ENCODE results near the gene KLC3.
"Not testable (repeated sequence)": the region's sequence is repeated elsewhere in the genome, so short reads cannot be mapped to it uniquely, and the experiment has no call there.

Gene KLC3

DNA sequence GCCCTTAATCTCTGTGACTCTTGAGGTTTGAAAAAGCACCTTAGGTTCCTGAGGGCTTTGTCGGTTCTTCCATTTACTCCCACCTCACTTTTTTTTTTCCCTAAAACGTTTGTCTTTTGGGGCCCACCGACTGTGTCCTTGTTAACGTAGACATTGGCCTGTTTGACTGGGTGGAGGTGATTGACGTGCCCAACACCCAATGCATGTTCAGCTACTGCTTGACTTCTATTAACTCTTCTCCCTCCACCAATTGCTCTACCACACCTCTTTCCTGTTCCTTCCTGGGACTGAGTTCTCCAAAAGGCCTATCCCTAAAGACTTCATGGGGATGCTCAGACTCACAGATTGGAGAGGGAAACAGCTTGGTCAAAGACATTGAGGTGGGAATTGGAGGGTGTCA is 35.1 kb upstream of the KLC3 start:
- no peak for TF ChIP-seq CTCF (conservative IDR thresholded peaks at IDR 0.05; ENCODE audit: low read depth, low read length)
- H3K4me3 ChIP-seq (ENCODE audit: low read length) = no peak overlapping the region
- no peak for DNase-seq (ENCODE audit: low read depth)

GRCh38 chr19:45306040-45306439 is 34.5 kb upstream of the KLC3 start:
- no peak for TF ChIP-seq CTCF (conservative IDR thresholded peaks at IDR 0.05; ENCODE audit: low read depth, low read length)
- no peak overlapping the region for H3K4me3 ChIP-seq (ENCODE audit: low read length)
- no peak for DNase-seq (ENCODE audit: low read depth)

GRCh38 chr19:45306518-45307027 is 34.0 kb upstream of the KLC3 start:
- no peak for DNase-seq (ENCODE audit: low read depth)
- TF ChIP-seq CTCF (conservative IDR thresholded peaks at IDR 0.05; ENCODE audit: low read depth, low read length) = no peak
- no peak overlapping the region for H3K4me3 ChIP-seq (ENCODE audit: low read length)

DNA sequence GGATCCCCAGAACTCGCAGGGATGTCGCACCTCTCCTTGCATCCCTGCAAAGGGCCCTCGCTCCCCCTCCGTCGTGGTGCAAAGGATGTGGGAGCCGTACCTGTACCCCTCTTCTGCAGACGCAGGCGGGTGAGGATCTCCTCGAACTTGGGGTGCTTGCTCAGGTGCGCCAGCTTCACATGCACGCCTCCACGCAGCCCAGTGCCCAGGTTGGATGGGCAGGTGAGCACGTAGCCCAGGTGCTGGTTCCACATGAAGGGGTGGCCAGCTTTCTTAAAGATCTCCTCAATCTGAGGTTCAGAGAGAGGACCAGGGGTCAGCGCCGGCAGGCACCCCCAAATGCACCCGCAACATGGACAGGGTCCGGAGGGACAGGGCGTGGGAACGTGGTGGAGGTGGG is 33.2 kb upstream of the KLC3 start:
- TF ChIP-seq CTCF (conservative IDR thresholded peaks at IDR 0.05; ENCODE audit: low read depth, low read length) = no peak
- no peak for DNase-seq (ENCODE audit: low read depth)
- no peak overlapping the region for H3K4me3 ChIP-seq (ENCODE audit: low read length)

DNA sequence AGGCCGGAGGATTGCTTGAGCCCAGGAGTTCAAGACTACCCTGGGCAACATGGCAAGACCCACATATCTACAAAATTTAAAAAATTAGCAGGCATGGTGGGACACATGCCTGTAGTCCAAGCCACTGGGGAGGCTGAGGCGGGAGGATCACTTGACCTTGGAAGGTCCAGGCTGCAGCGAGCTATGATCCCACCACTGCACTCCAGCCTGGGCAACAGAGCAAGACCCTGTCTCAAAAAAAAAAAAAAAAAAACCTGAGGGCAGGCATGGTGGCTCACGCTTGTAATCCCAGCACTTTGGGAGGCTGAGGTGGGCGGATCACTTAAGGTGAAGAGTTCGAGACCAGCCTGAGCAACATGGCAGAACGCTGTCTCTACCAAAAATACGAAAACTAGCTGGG is 31.2 kb upstream of the KLC3 start:
- not testable (repeated sequence) for DNase-seq (ENCODE audit: low read depth); H3K4me3 ChIP-seq (ENCODE audit: low read length)

GRCh38 chr19:45311621-45312020 is 28.9 kb upstream of the KLC3 start:
- no peak for TF ChIP-seq CTCF (conservative IDR thresholded peaks at IDR 0.05; ENCODE audit: low read depth, low read length)
- no peak overlapping the region for H3K4me3 ChIP-seq (ENCODE audit: low read length)
- no peak for DNase-seq (ENCODE audit: low read depth)

DNA sequence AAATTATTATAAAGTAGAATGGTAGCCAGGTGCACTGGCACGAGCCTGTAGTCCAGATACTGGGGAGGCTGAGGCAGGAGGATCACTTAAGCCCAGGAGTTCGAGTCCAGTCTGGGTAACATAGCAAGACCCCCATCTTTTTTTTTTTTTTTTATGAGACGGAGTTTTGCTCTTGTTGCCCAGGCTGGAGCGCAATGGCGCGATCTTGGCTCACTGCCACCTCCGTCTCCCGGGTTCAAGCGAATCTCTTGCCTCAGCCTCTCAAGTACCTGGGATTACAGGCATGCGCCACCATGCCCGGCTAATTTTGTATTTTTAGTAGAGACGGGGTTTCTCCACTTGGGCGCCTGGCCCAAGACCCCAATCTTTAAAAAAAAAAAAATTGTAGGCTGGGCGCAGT is 28.3 kb upstream of the KLC3 start:
- not testable (repeated sequence) for H3K4me3 ChIP-seq (ENCODE audit: low read length); DNase-seq (ENCODE audit: low read depth)

GRCh38 chr19:45314708-45315245 is 25.8 kb upstream of the KLC3 start:
- DNase-seq (ENCODE audit: low read depth) = no peak
- TF ChIP-seq CTCF (conservative IDR thresholded peaks at IDR 0.05; ENCODE audit: low read depth, low read length) = no peak
- H3K4me3 ChIP-seq (ENCODE audit: low read length) = no peak overlapping the region

All from retinal pigment epithelial cell (primary cell).